A549 (cell line): ENCODE results near the gene ELOVL6. TPM values are rescaled to one million over a fixed set of nuclear protein-coding genes. Genes with fewer than 3 reads are reported as not detected.
A peak's percentile ranks its signal among the peaks of the same experiment; 100 is the strongest.

Source experiments
- ATAC-seq, 2 experiments: fragments of 200-7000 bp in 1 of 2; fragments of >200 bp in 1 of 2; cut with Nextera tagmentation in 1 of 2; cut with Tn5 transposase in 1 of 2; 3 replicates each; pipeline versions ENCODE4 v1.8.0 to v1.9.1; 2018 to 2020; ENCODE audit warnings: mild to moderate bottlenecking in 1 of 2, moderate library complexity in 1 of 2
- CTCF ChIA-PET: fragments of 300-600 bp; sonication (Branson Sonifier 250); formaldehyde crosslinking; extraction: SDS; loops from one replicate; lab custom pipeline; 2021; ENCODE audit warnings: antibody characterized with exemption, inconsistent platforms; lab: Yijun Ruan, JAX
- POLR2A ChIA-PET: fragments of 350-600 bp; formaldehyde crosslinking; extraction: SDS; loops from one replicate; lab custom pipeline; 2021; ENCODE audit warnings: antibody characterized with exemption, inconsistent platforms; lab: Yijun Ruan, JAX
- DNase-seq, 2 experiments: peaks; one replicate each; pipeline versions ENCODE4 v3.0.0 to v3.0.0-alpha.2; 2011 to 2016; ENCODE audit warnings: low read depth in 1 of 2, low spot score in 1 of 2
- FAIRE-seq: peaks from 2 replicates; lab custom pipeline; 2011; peaks lifted over from hg19 to GRCh38; lab: Jason Lieb, UNC
- H3K27ac ChIP-seq, 2 experiments: fragments of >200 bp; sonication (Bioruptor Twin); formaldehyde crosslinking; 3 replicates each; pipeline ENCODE4 v1.5.1; 2016 to 2017
- H3K4me1 ChIP-seq: fragments of >200 bp; sonication (Bioruptor Twin); formaldehyde crosslinking; 3 replicates; pipeline ENCODE4 v1.6.1; 2016
- H3K4me2 ChIP-seq: fragments of >200 bp; sonication (Bioruptor Twin); formaldehyde crosslinking; 3 replicates; pipeline ENCODE4 v1.6.1; 2016
- H3K4me3 ChIP-seq: fragments of >200 bp; sonication (Bioruptor Twin); formaldehyde crosslinking; 3 replicates; pipeline ENCODE4 v1.5.1; 2016
- H3K9me3 ChIP-seq: fragments of >200 bp; sonication (Bioruptor Twin); formaldehyde crosslinking; 3 replicates; pipeline ENCODE4 v1.6.1; 2016
- BCL3 ChIP-seq: fragments of >200 bp; sonication (Bioruptor Twin); formaldehyde crosslinking; IDR thresholded peaks from 3 replicates; pipeline ENCODE4 v1.6.1; 2016
- BHLHE40 ChIP-seq: IDR thresholded peaks from 2 replicates; pipeline ENCODE4 v1.6.1; 2012; ENCODE audit warnings: low read depth, low read length, inconsistent platforms
- CEBPB ChIP-seq, 2 experiments: fragments of >200 bp in 1 of 2; sonication (Bioruptor Twin) in 1 of 2; formaldehyde crosslinking in 1 of 2; IDR thresholded peaks; 2 replicates each; pipeline ENCODE4 v1.6.1; 2012 to 2016
- CHD2 ChIP-seq: fragments of 150-350 bp; IDR thresholded peaks from 2 replicates; pipeline ENCODE4 v1.6.1; 2014; ENCODE audit warnings: low read length; ENCODE audit not compliant: partially characterized antibody
- EHMT2 ChIP-seq: fragments of 200-600 bp; sonication (generic); IDR thresholded peaks from 2 replicates; pipeline ENCODE4 v1.6.1; 2016; ENCODE audit warnings: antibody characterized with exemption, low read depth, mild to moderate bottlenecking, moderate library complexity
- EP300 ChIP-seq, 2 experiments: fragments of >200 bp; sonication (Bioruptor Twin); formaldehyde crosslinking; IDR thresholded peaks; 2 replicates in 1 of 2; 3 replicates in 1 of 2; pipeline ENCODE4 v1.6.1; 2016 to 2017
- ESRRA ChIP-seq: fragments of 150-350 bp; IDR thresholded peaks from 2 replicates; pipeline ENCODE4 v1.6.1; 2014; ENCODE audit warnings: mild to moderate bottlenecking, low read length, borderline replicate concordance
- HDAC2 ChIP-seq: fragments of 200-600 bp; sonication (generic); IDR thresholded peaks from 2 replicates; pipeline ENCODE4 v1.6.1; 2016
- HOXA7 ChIP-seq: fragments of 250-450 bp; sonication (Bioruptor Pico); IDR thresholded peaks from 2 replicates; pipeline ENCODE4 v1.5.0; 2020; ENCODE audit warnings: mild to moderate bottlenecking, moderate library complexity
- HOXB5 ChIP-seq: fragments of 250-450 bp; sonication (Bioruptor Pico); IDR thresholded peaks from 2 replicates; pipeline ENCODE4 v1.5.0; 2020; ENCODE audit warnings: mild to moderate bottlenecking, moderate library complexity
- JUNB ChIP-seq: fragments of >200 bp; sonication (Bioruptor Twin); formaldehyde crosslinking; IDR thresholded peaks from 2 replicates; pipeline ENCODE4 v1.6.1; 2016
- KDM5A ChIP-seq: fragments of 200-600 bp; sonication (generic); IDR thresholded peaks from 2 replicates; pipeline ENCODE4 v1.6.1; 2016; ENCODE audit warnings: antibody characterized with exemption, mild to moderate bottlenecking
- MAFK ChIP-seq: fragments of 450-650 bp; IDR thresholded peaks from 2 replicates; pipeline ENCODE4 v1.6.1; 2014; ENCODE audit not compliant: partially characterized antibody
- MAZ ChIP-seq: fragments of 150-350 bp; IDR thresholded peaks from 2 replicates; pipeline ENCODE4 v1.6.1; 2014; ENCODE audit warnings: antibody characterized with exemption, low read depth, low read length, borderline replicate concordance
- NFE2L2 ChIP-seq: fragments of 150-350 bp; conservative IDR thresholded peaks from 2 replicates; pipeline ENCODE4 v1.6.1; 2014; ENCODE audit warnings: low read length
- NPAS2 ChIP-seq: fragments of 250-450 bp; sonication (Bioruptor Pico); IDR thresholded peaks from 2 replicates; pipeline ENCODE4 v1.8.0; 2022; ENCODE audit warnings: mild to moderate bottlenecking, moderate library complexity, borderline replicate concordance
- NR3C1 ChIP-seq: fragments of >200 bp; sonication (Bioruptor Twin); formaldehyde crosslinking; IDR thresholded peaks from 3 replicates; pipeline ENCODE4 v1.6.1; 2017
- PBX3 ChIP-seq: IDR thresholded peaks from 2 replicates; pipeline ENCODE4 v1.6.1; 2012
- RARB ChIP-seq: fragments of 250-450 bp; sonication (Bioruptor Pico); IDR thresholded peaks from 2 replicates; pipeline ENCODE4 v1.8.0; 2021; ENCODE audit warnings: mild to moderate bottlenecking, moderate library complexity
- SMC3 ChIP-seq: fragments of >200 bp; sonication (Bioruptor Twin); formaldehyde crosslinking; IDR thresholded peaks from 3 replicates; pipeline ENCODE4 v1.6.1; 2018; ENCODE audit warnings: inconsistent platforms
- TP53 ChIP-seq: fragments of 250-450 bp; sonication (Bioruptor Pico); IDR thresholded peaks from 2 replicates; pipeline ENCODE4 v1.5.0; 2021; ENCODE audit warnings: mild to moderate bottlenecking, moderate library complexity
- ZC3H11A ChIP-seq: fragments of 450-650 bp; IDR thresholded peaks from 2 replicates; pipeline ENCODE4 v1.6.1; 2014; ENCODE audit warnings: antibody characterized with exemption, mild to moderate bottlenecking
- ZSCAN20 ChIP-seq: fragments of 250-450 bp; sonication (Bioruptor Pico); IDR thresholded peaks from 2 replicates; pipeline ENCODE4 v1.8.0; 2022; ENCODE audit warnings: mild to moderate bottlenecking, moderate library complexity
- WGBS: methylation state at CpG from one replicate; pipeline ENCODE4 v1.1.6; 2017; ENCODE audit errors: missing lambda C conversion rate; 5-methylcytosine and 5-hydroxymethylcytosine counted together
- polyA plus RNA-seq, 4 experiments: library from polyadenylated mRNA; depleted of rRNA in 3 of 4; stranded (reverse); fragments of >200 nt; fragmentation: RNase III in 1 of 4; extraction: RNeasy Plus Mini Kit Qiagen cat#74134 plus additional on column Dnase treatment in 1 of 4; gene quantifications; 2 replicates in 3 of 4; 3 replicates in 1 of 4; pipeline ENCODE4 v1.2.3, GENCODE V29; 2011 to 2017
- TF ChIP-seq, protein P1 (sequence below): IDR thresholded peaks from 2 replicates; pipeline ENCODE4 v1.6.1; 2012; ENCODE audit warnings: low read depth, borderline replicate concordance
- TF ChIP-seq, protein P2 (sequence below): fragments of 250-450 bp; sonication (Bioruptor Pico); IDR thresholded peaks from 2 replicates; pipeline ENCODE4 v1.5.0; 2020; ENCODE audit warnings: low read depth, mild to moderate bottlenecking, moderate library complexity
- TF ChIP-seq, protein P3 (sequence below): fragments of >200 bp; sonication (Bioruptor Twin); formaldehyde crosslinking; IDR thresholded peaks from 2 replicates; pipeline ENCODE4 v1.6.1; 2016

ELOVL6 gene
- polyA plus RNA-seq, 2 of the 4 experiments (the other 2 are of a cell fraction), result 22.0 to 26.8 TPM

- POLR2A ChIA-PET, result no interaction called here
- ATAC-seq, result no peak
- H3K27ac ChIP-seq, result no peak overlapping the region
- DNase-seq, result no peak
- CTCF ChIA-PET, result interaction anchor here (1.1 to 1.6 kb wide), 3 partner anchors 13 to 491 kb away, joined by 3 to 4 read pairs (median 3); no protein-coding TSS in a partner anchor
- no peak for FAIRE-seq
- 80% methylated on average over 3 of the region's 3 CpGs for WGBS
- no peak overlapping the region for H3K4me2 ChIP-seq
- H3K9me3 ChIP-seq, result no peaks in the 10 kb centered on the region
- no peak overlapping the region for H3K4me3 ChIP-seq
- 0 out of 3 replicates have a peak, but pooled peaks cover 8% of the 10 kb centered on the region for H3K4me1 ChIP-seq
- TF ChIP-seq KDM5A (no peak), NR3C1 (no peak), JUNB (no peak), HOXB5 (CRISPR knock-in tag) (no peak), BHLHE40 (no peak), ZSCAN20 (CRISPR knock-in tag) (no peak), CHD2 (no peak), ZC3H11A (no peak), PBX3 (no peak)
These were observed 179.3 kb downstream of the ELOVL6 start for GRCh38 chr4:110019153-110019552.

DNA sequence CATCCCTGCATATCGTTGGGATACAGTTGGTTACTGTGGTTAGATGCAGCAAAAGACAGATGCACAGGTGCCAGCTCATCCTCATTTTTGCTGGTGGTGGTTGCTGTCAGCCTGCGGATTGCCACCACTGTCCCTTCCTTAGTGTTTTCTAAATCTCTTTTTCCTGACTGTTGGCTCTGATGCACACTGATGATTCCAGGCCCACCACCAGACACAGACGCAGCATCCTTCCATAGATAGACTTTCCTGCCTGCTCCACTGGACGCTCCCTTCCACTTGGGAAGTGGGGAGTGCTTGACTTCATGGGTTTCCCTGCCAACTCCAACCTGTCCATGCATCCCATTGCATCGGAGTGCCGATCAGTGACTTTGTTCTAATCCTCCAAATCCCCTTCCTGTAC is 184.2 kb downstream of the ELOVL6 start:
- TF ChIP-seq, protein P1, sequence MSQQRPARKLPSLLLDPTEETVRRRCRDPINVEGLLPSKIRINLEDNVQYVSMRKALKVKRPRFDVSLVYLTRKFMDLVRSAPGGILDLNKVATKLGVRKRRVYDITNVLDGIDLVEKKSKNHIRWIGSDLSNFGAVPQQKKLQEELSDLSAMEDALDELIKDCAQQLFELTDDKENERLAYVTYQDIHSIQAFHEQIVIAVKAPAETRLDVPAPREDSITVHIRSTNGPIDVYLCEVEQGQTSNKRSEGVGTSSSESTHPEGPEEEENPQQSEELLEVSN, result no peak
- TF ChIP-seq MAZ, result no peak
- TF ChIP-seq SMC3, result no peak
- TF ChIP-seq, all 56 proteins: peak for 0
- ATAC-seq (no peak), FAIRE-seq (no peak), DNase-seq (no peak)
- ChIA-PET POLR2A (no interaction called here), CTCF (interaction anchor here (1.6 to 2.1 kb wide), 3 partner anchors 9 to 503 kb away, joined by 5 to 8 read pairs (median 7); no protein-coding TSS in a partner anchor)
- Histone ChIP-seq H3K4me2 (no peak overlapping the region), H3K9me3 (no peaks in the 10 kb centered on the region), H3K4me3 (no peak overlapping the region), H3K27ac (no peak overlapping the region), H3K4me1 (peaks cover 7% of the 10 kb centered on the region; the same call in 2 of the 3 replicates)
- 94% methylated on average over 6 of the region's 6 CpGs for WGBS

DNA sequence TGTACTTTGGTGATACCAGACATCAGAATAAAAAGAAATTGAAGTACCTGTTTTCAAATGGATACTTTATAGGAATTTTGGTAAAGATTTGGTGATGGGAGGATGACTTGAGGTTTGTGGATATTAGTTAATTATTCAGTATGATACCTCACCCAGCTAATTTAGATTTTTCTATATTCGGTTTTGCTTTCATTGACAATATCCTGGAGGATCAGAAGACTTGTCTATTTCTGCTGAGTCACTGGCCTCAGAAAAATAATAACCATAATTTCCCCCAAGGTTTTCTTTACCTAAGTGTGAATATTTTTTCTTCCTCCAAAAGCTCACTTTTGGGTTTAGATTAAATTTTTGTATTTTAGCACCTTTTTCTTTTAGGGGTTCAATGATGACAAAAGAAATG is 185.5 kb downstream of the ELOVL6 start:
- WGBS, result 11% methylated on average over 1 of the region's 1 CpG
- Histone ChIP-seq H3K4me1 (peaks cover 7% of the 10 kb centered on the region; the same call in 2 of the 3 replicates), H3K9me3 (no peaks in the 10 kb centered on the region), H3K27ac (peak overlapping the region; percentile 48 to 61; a peak in 4 of 6 replicates), H3K4me2 (peak overlapping the region; percentile 61), H3K4me3 (no peak overlapping the region)
- ATAC-seq (no peak), FAIRE-seq (no peak), DNase-seq (no peak)
- ChIA-PET CTCF (interaction anchor here (1.0 to 1.7 kb wide), 3 partner anchors 36 to 504 kb away, joined by 3 to 7 read pairs (median 5); no protein-coding TSS in a partner anchor), POLR2A (no interaction called here)
- TF ChIP-seq HDAC2 (no peak), RARB (CRISPR knock-in tag) (no peak), MAFK (peak; percentile 80), ZSCAN20 (CRISPR knock-in tag) (no peak), NFE2L2 (0 out of 2 replicates have a peak, but pooled peaks have one; percentile 41)
- TF ChIP-seq, protein P2, sequence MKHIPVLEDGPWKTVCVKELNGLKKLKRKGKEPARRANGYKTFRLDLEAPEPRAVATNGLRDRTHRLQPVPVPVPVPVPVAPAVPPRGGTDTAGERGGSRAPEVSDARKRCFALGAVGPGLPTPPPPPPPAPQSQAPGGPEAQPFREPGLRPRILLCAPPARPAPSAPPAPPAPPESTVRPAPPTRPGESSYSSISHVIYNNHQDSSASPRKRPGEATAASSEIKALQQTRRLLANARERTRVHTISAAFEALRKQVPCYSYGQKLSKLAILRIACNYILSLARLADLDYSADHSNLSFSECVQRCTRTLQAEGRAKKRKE, result no peak

DNA sequence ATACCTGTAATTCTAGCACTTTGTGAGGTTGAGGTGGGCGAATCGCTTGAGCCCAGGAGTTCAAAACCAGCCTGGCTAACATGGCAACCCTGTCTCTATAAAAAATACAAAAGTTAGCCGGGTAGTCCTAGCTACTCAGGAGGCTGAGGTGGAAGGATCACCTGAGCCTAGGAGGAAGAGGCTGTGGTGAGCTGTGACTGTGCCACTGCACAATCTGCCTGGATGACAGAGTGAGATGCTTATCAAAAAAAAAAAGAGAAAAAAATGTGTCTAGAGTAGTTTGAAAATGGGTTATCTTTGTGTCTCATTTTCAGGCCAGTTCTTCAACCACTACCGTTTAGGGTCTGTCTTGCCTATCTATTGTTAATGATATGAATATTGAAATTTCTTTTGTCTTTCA is 187.6 kb downstream of the ELOVL6 start:
- FAIRE-seq (no peak), ATAC-seq (no peak), DNase-seq (no peak)
- 94% methylated on average over 4 of the region's 4 CpGs for WGBS
- ChIA-PET CTCF (interaction anchor here (1.1 to 10.6 kb wide), 3 partner anchors 9 to 502 kb away, joined by 3 to 190 read pairs (median 3); no protein-coding TSS in a partner anchor), POLR2A (no interaction called here)
- H3K4me2 ChIP-seq, result no peak overlapping the region
- no peak overlapping the region for H3K4me3 ChIP-seq
- no peaks in the 10 kb centered on the region for H3K9me3 ChIP-seq
- H3K4me1 ChIP-seq, result peaks cover 7% of the 10 kb centered on the region; the same call in 2 of the 3 replicates
- no peak overlapping the region for H3K27ac ChIP-seq
- TF ChIP-seq, protein P2, result no peak
- TF ChIP-seq, protein P3, sequence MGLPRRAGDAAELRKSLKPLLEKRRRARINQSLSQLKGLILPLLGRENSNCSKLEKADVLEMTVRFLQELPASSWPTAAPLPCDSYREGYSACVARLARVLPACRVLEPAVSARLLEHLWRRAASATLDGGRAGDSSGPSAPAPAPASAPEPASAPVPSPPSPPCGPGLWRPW, result no peak
- TF ChIP-seq ESRRA (no peak), HOXA7 (CRISPR knock-in tag) (no peak), BCL3 (no peak), EHMT2 (no peak), PBX3 (no peak), JUNB (no peak), TP53 (CRISPR knock-in tag) (no peak), CEBPB (IDR thresholded peaks at IDR 0.05) (no peak), EP300 (IDR thresholded peaks at IDR 0.05) (no peak), NPAS2 (CRISPR knock-in tag) (no peak)
